B cell (primary cell): Measurements from ENCODE around the gene FCRL5. TPM values are rescaled to one million over a fixed set of nuclear protein-coding genes. Genes with fewer than 3 reads are reported as not detected.

ENCODE experiments used
- ATAC-seq: fragments of 200-7000 bp; cut with Tn5 transposase; one replicate; pipeline ENCODE4 v1.10.0; 2021; ENCODE audit warnings: low read depth, mild to moderate bottlenecking, moderate number of reproducible peaks, moderate library complexity
- CTCF ChIA-PET: fragments of 350-600 bp; sonication (Branson Sonifier 250); formaldehyde crosslinking; loops from one replicate; lab custom pipeline; 2021; ENCODE audit warnings: antibody characterized with exemption, inconsistent platforms; lab: Charles Lee
- POLR2A ChIA-PET: fragments of 350-600 bp; sonication (Branson Sonifier 250); formaldehyde crosslinking; loops from one replicate; lab custom pipeline; 2021; ENCODE audit warnings: antibody characterized with exemption; lab: Charles Lee
- DNase-seq: peaks from one replicate; pipeline ENCODE4 v3.0.0; 2013
- H2AFZ ChIP-seq: 2 replicates; pipeline ENCODE4 v1.6.1; 2012; ENCODE audit warnings: mild to moderate bottlenecking, low read depth, low read length; ENCODE audit not compliant: insufficient read depth, poor library complexity, severe bottlenecking
- H3K27ac ChIP-seq, 2 donors: 1 replicate in 1 of 2; 2 replicates in 1 of 2; pipeline ENCODE4 v1.5.1; 2012 to 2013; ENCODE audit warnings: low read length in 2 of 2, mild to moderate bottlenecking in 2 of 2, moderate library complexity in 1 of 2
- H3K27me3 ChIP-seq, 4 experiments: fragments of 200-600 bp in 1 of 4; sonication (generic) in 1 of 4; replicated peaks in 1 of 4; 1 replicate in 2 of 4; 2 replicates in 2 of 4; pipeline versions ENCODE4 v1.6.1 to v1.7.0; 2013 to 2016; ENCODE audit warnings: low read length in 3 of 4, mild to moderate bottlenecking in 2 of 4, mixed read lengths in 1 of 4, moderate library complexity in 1 of 4; ENCODE audit not compliant: insufficient read depth in 4 of 4, control insufficient read depth in 3 of 4; ENCODE audit errors: control extremely low read depth in 1 of 4
- H3K36me3 ChIP-seq, 2 experiments: replicated peaks in 1 of 2; 1 replicate in 1 of 2; 2 replicates in 1 of 2; pipeline versions ENCODE4 v1.6.1 to v1.7.1; 2013; ENCODE audit warnings: low read length in 1 of 2; ENCODE audit not compliant: insufficient read depth in 2 of 2, control insufficient read depth in 1 of 2; ENCODE audit errors: control extremely low read depth in 1 of 2, extremely low read depth in 1 of 2
- H3K4me1 ChIP-seq, 2 donors: fragments of 200-600 bp in 1 of 2; sonication (generic) in 1 of 2; 1 replicate in 1 of 2; 2 replicates in 1 of 2; pipeline versions ENCODE4 v1.5.1 to v1.6.1; 2013 to 2017; ENCODE audit warnings: low read length in 2 of 2; ENCODE audit not compliant: control insufficient read depth in 2 of 2, insufficient read depth in 2 of 2
- H3K4me2 ChIP-seq: replicated peaks from 2 replicates; pipeline ENCODE3; 2012; ENCODE audit warnings: mild to moderate bottlenecking, low read depth, low read length; ENCODE audit not compliant: poor library complexity, severe bottlenecking
- H3K4me3 ChIP-seq, 5 experiments: fragments of 200-600 bp in 1 of 5; sonication (generic) in 1 of 5; 1 replicate in 3 of 5; 2 replicates in 2 of 5; pipeline versions ENCODE4 v1.5.1 to v1.7.0; 2011 to 2016; ENCODE audit warnings: low read length in 4 of 5, mild to moderate bottlenecking in 4 of 5, low read depth in 2 of 5, control low read depth in 1 of 5, moderate library complexity in 1 of 5; ENCODE audit not compliant: insufficient read depth in 1 of 5; ENCODE audit errors: control extremely low read depth in 1 of 5, extremely low read depth in 1 of 5
- H3K79me2 ChIP-seq: fragments of 200-600 bp; sonication (generic); one replicate; pipeline ENCODE4 v1.6.0; 2016; ENCODE audit warnings: low read length; ENCODE audit not compliant: control insufficient read depth, insufficient read depth
- H3K9ac ChIP-seq: fragments of 200-600 bp; sonication (generic); 2 replicates; pipeline ENCODE4 v1.6.1; 2017; ENCODE audit warnings: mild to moderate bottlenecking, low read length, moderate library complexity
- H3K9me3 ChIP-seq, 3 donors: one replicate each; pipeline versions ENCODE4 v1.6.1 to v1.7.1; 2013; ENCODE audit warnings: low read length in 2 of 3; ENCODE audit not compliant: control insufficient read depth in 2 of 3, insufficient read depth in 1 of 3; ENCODE audit errors: control extremely low read depth in 1 of 3
- H4K20me1 ChIP-seq: 2 replicates; pipeline ENCODE4 v1.6.0; 2012; ENCODE audit warnings: mild to moderate bottlenecking, low read length; ENCODE audit not compliant: insufficient read depth, control insufficient read depth, poor library complexity, severe bottlenecking
- H3K27ac Mint-ChIP-seq: one replicate; pipeline ENCODE4 v1.8.0; 2021; ENCODE audit warnings: mixed read lengths
- H3K27me3 Mint-ChIP-seq: one replicate; pipeline ENCODE4 v1.8.0; 2021; ENCODE audit warnings: mixed read lengths
- H3K4me1 Mint-ChIP-seq: one replicate; pipeline ENCODE4 v1.8.0; 2021; ENCODE audit warnings: mixed read lengths
- H3K4me3 Mint-ChIP-seq: one replicate; pipeline ENCODE4 v1.8.0; 2021; ENCODE audit warnings: mixed read lengths
- H3K9me3 Mint-ChIP-seq: one replicate; pipeline ENCODE4 v1.8.0; 2022; ENCODE audit warnings: mixed read lengths; ENCODE audit not compliant: insufficient read depth
- CTCF ChIP-seq: fragments of 200-600 bp; IDR thresholded peaks from one replicate; pipeline ENCODE4 v1.8.0; 2022; ENCODE audit warnings: antibody characterized with exemption, mild to moderate bottlenecking
- EZH2 ChIP-seq: IDR thresholded peaks from 2 replicates; pipeline ENCODE4 v1.6.1; 2012; ENCODE audit warnings: borderline replicate concordance, low read depth, mild to moderate bottlenecking, moderate library complexity, low read length; ENCODE audit not compliant: insufficient read depth, poor library complexity, severe bottlenecking
- WGBS: methylation state at CpG from one replicate; pipeline ENCODE4 v1.1.5; 2013; ENCODE audit warnings: missing lambda C conversion rate; ENCODE audit not compliant: insufficient coverage; 5-methylcytosine and 5-hydroxymethylcytosine counted together
- intact Hi-C: fragments of 100-400 bp; cut with micrococcal nuclease; formaldehyde crosslinking; loops from one replicate; pipeline ENCODE4 v1.10.0; 2022
- polyA plus RNA-seq: library from polyadenylated mRNA; depleted of rRNA; stranded (reverse); fragments of >200 nt; gene quantifications from 2 replicates; pipeline ENCODE4 v1.2.3, GENCODE V29; 2012
- total RNA-seq, 2 donors: library from RNA; stranded (reverse); fragments of 120-200 nt in 1 of 2; gene quantifications; 1 replicate in 1 of 2; 2 replicates in 1 of 2; pipeline versions ENCODE4 v1.2.3 to v1.2.4, GENCODE V29; 2013 to 2022

The FCRL5 gene
- total and polyA plus RNA-seq, 2 donors (not counting 1 experiment from before 2014, with no cell fraction given), result 34.0 to 108 TPM

GRCh38 chr1:157519451-157519850 is 32.9 kb downstream of the FCRL5 start:
- Histone ChIP-seq H2AFZ (no peak overlapping the region), H3K27ac (no peak overlapping the region), H4K20me1 (no peaks in the 10 kb centered on the region), H3K9me3 (no peaks in the 10 kb centered on the region), H3K4me3 (no peak overlapping the region), H3K4me2 (no peak overlapping the region), H3K9ac (no peak overlapping the region), H3K27me3 (no peaks in the 10 kb centered on the region), H3K79me2 (no peaks in the 10 kb centered on the region), H3K36me3 (peaks cover 0 to 68% of the 10 kb centered on the region in 2 experiments), H3K4me1 (peaks cover 0 to 6% of the 10 kb centered on the region in 2 donors)
- POLR2A ChIA-PET, result no interaction called here
- TF ChIP-seq EZH2 (no peak), CTCF (no peak)
- no peak for ATAC-seq
- H3K4me3 Mint-ChIP-seq, result no peak overlapping the region
- peaks cover 16% of the 10 kb centered on the region for H3K4me1 Mint-ChIP-seq
- no peak for DNase-seq
- no peak overlapping the region for H3K27ac Mint-ChIP-seq
- WGBS, result 100% methylated on average over 2 of the region's 2 CpGs
- no peaks in the 10 kb centered on the region for H3K9me3 Mint-ChIP-seq
- intact Hi-C loops, result no loop called here
- no peaks in the 10 kb centered on the region for H3K27me3 Mint-ChIP-seq
- CTCF ChIA-PET, result interaction anchor here (1.5 kb wide), 1 partner anchor 14 kb away, joined by 7 read pairs; no protein-coding TSS in a partner anchor

- ChIA-PET CTCF (no interaction called here), POLR2A (no interaction called here)
- Histone ChIP-seq H3K27me3 (no peaks in the 10 kb centered on the region), H3K4me1 (peaks cover 20 to 21% of the 10 kb centered on the region in 2 donors), H3K79me2 (no peaks in the 10 kb centered on the region), H3K9ac (no peak overlapping the region), H4K20me1 (no peaks in the 10 kb centered on the region), H3K4me3 (no peak overlapping the region), H3K36me3 (peaks cover 0 to 58% of the 10 kb centered on the region in 2 experiments), H2AFZ (no peak overlapping the region), H3K4me2 (no peak overlapping the region), H3K9me3 (no peaks in the 10 kb centered on the region), H3K27ac (no peak overlapping the region)
- H3K27me3 Mint-ChIP-seq, result no peaks in the 10 kb centered on the region
- DNase-seq (no peak), ATAC-seq (no peak)
- TF ChIP-seq EZH2 (no peak), CTCF (no peak)
- peaks cover 23% of the 10 kb centered on the region for H3K4me1 Mint-ChIP-seq
- no peak overlapping the region for H3K4me3 Mint-ChIP-seq
- no peak overlapping the region for H3K27ac Mint-ChIP-seq
- 83% methylated on average over 4 of the region's 8 CpGs for WGBS
- intact Hi-C loops, result no loop called here
- H3K9me3 Mint-ChIP-seq, result no peaks in the 10 kb centered on the region
These were observed 35.3 kb downstream of the FCRL5 start for GRCh38 chr1:157517016-157517415.
